PC-9 (cell line): Measurements from ENCODE around the gene MZT1.

Source experiments
- CTCF ChIP-seq: fragments of 200-600 bp; sonication (generic); conservative IDR thresholded peaks from 2 replicates; pipeline ENCODE4 v1.6.1; 2017; ENCODE audit warnings: mixed run types, antibody characterized with exemption, mild to moderate bottlenecking, moderate library complexity
- EZH2 ChIP-seq: fragments of 200-600 bp; sonication (generic); IDR thresholded peaks from 2 replicates; pipeline ENCODE4 v1.8.0; 2017; ENCODE audit warnings: antibody characterized with exemption, low read depth

- TF ChIP-seq CTCF: no peak
- TF ChIP-seq EZH2: no peak
Measured at GRCh38 chr13:72763411-72763810, 36.0 kb upstream of the MZT1 start.
